IPS-18c (cell line): ENCODE measurements around the gene PLD2.
"Not testable (repeated sequence)": the region's sequence is repeated elsewhere in the genome, so short reads cannot be mapped to it uniquely, and the experiment has no call there.

Source experiments
- H3K4me3 ChIP-seq: 2 replicates; pipeline ENCODE4 v1.7.0; 2013; ENCODE audit warnings: low read depth, mild to moderate bottlenecking, low read length, moderate library complexity; ENCODE audit not compliant: insufficient read depth
- H3K9me3 ChIP-seq: one replicate; pipeline ENCODE4 v1.6.1; 2013; ENCODE audit warnings: mild to moderate bottlenecking, low read length, moderate library complexity; ENCODE audit not compliant: control insufficient read depth, insufficient read depth

Gene PLD2

GRCh38 chr17:4861052-4861451 is 54.1 kb downstream of the PLD2 start:
- H3K4me3 ChIP-seq, result no peak overlapping the region
- H3K9me3 ChIP-seq, result no peaks in the 10 kb centered on the region

GRCh38 chr17:4862720-4863119 is 55.8 kb downstream of the PLD2 start:
- H3K9me3 ChIP-seq, result no peaks in the 10 kb centered on the region

GRCh38 chr17:4863321-4863720 is 56.4 kb downstream of the PLD2 start:
- H3K4me3 ChIP-seq, result no peak overlapping the region
- no peaks in the 10 kb centered on the region for H3K9me3 ChIP-seq

More at GRCh38 chr17:4862720-4863119, 55.8 kb downstream of the PLD2 start:
- no peak overlapping the region for H3K4me3 ChIP-seq

GRCh38 chr17:4867535-4867934 is 60.6 kb downstream of the PLD2 start:
- not testable (repeated sequence) for H3K4me3 ChIP-seq, H3K9me3 ChIP-seq

GRCh38 chr17:4869058-4869998 is 62.4 kb downstream of the PLD2 start:
- not testable (repeated sequence) for H3K9me3 ChIP-seq, H3K4me3 ChIP-seq

- H3K4me3 ChIP-seq, result no peak overlapping the region
Observed at GRCh38 chr17:4870855-4871254, 63.9 kb downstream of the PLD2 start.

GRCh38 chr17:4872786-4873185 is 65.8 kb downstream of the PLD2 start:
- Histone ChIP-seq H3K9me3 (no peaks in the 10 kb centered on the region), H3K4me3 (no peak overlapping the region)

More at GRCh38 chr17:4870855-4871254, 63.9 kb downstream of the PLD2 start:
- H3K9me3 ChIP-seq, result no peaks in the 10 kb centered on the region
